Measurements from ENCODE around the gene CDCA4. TPM values are rescaled to one million over a fixed set of nuclear protein-coding genes. Genes with fewer than 3 reads are reported as not detected.

CDCA4 gene
- total and polyA plus RNA-seq, 2 donors (not counting 3 experiments of a cell fraction or from before 2014, with no cell fraction given), result 29.9 to 44.5 TPM

- Histone ChIP-seq H3K36me3 (ENCODE audit: control insufficient read depth in 2 of 2, extremely low read depth in 1 of 2, insufficient read depth in 2 of 2, low read length in 2 of 2) (no peaks in the 10 kb centered on the region), H3K79me2 (ENCODE audit: control insufficient read depth, insufficient read depth, low read length) (no peaks in the 10 kb centered on the region), H3K27me3 (ENCODE audit: control insufficient read depth in 2 of 2, insufficient read depth in 2 of 2, low read length in 2 of 2) (no peaks in the 10 kb centered on the region), H2AFZ (ENCODE audit: low read depth, low read length) (no peak overlapping the region), H4K20me1 (replicated peaks; ENCODE audit: control insufficient read depth, extremely low read depth, insufficient read depth, low read length) (no peaks in the 10 kb centered on the region), H3K4me2 (ENCODE audit: insufficient read depth, low read length) (no peak overlapping the region), H3K9me3 (replicated peaks; ENCODE audit: control insufficient read depth, insufficient read depth, low read length) (no peaks in the 10 kb centered on the region), H3K9me1 (replicated peaks; ENCODE audit: control insufficient read depth, extremely low read depth, insufficient read depth, low read length) (no peaks in the 10 kb centered on the region), H3K27ac (ENCODE audit: insufficient read depth, low read depth, low read length) (no peak overlapping the region), H3K4me1 (ENCODE audit: control insufficient read depth, extremely low read depth, insufficient read depth, low read length) (peaks cover 1% of the 10 kb centered on the region), H3K9ac (replicated peaks; ENCODE audit: extremely low read depth, insufficient read depth, low read length) (no peak overlapping the region), H3K4me3 (replicated peaks in 1 of 3; ENCODE audit: insufficient read depth in 1 of 3, low read depth in 1 of 3, low read length in 3 of 3) (no peak overlapping the region)
- intact Hi-C loops (cut with micrococcal nuclease), result no loop called here
- no peak for TF ChIP-seq POLR2AphosphoS5 (IDR thresholded peaks at IDR 0.05; ENCODE audit: insufficient read depth, low read depth, low read length)
- no peak for TF ChIP-seq POLR2A (IDR thresholded peaks at IDR 0.05; ENCODE audit: low read depth, low read length)
- ChIA-PET POLR2A (no interaction called here), CTCF (interaction anchor here (0.7 to 2.0 kb wide), 2 partner anchors 20 to 24 kb away, joined by 3 to 5 read pairs; no protein-coding TSS in a partner anchor)
- no TSS peak for BruUV-seq (replicated peaks)
- dilution Hi-C loops (cut with MboI; ENCODE audit: extremely low pct_ligation_motif_present, low sequenced_read_pairs), result no loop called here
- no peak for FAIRE-seq
- no peak for DNase-seq (ENCODE audit: low read depth, low spot score)
Observed at GRCh38 chr14:105066240-105067071, 45.6 kb upstream of the CDCA4 start.

- intact Hi-C loops (cut with micrococcal nuclease) (no loop called here), dilution Hi-C loops (cut with MboI; ENCODE audit: extremely low pct_ligation_motif_present, low sequenced_read_pairs) (no loop called here)
- Histone ChIP-seq H2AFZ (ENCODE audit: low read depth, low read length) (peak within 1 kb of the TSS; percentile 62), H3K79me2 (ENCODE audit: control insufficient read depth, insufficient read depth, low read length) (no peaks in the 10 kb centered on the region), H3K27ac (ENCODE audit: insufficient read depth, low read depth, low read length) (no peak within 1 kb of the TSS), H3K9me1 (replicated peaks; ENCODE audit: control insufficient read depth, extremely low read depth, insufficient read depth, low read length) (no peaks in the 10 kb centered on the region), H3K9me3 (replicated peaks; ENCODE audit: control insufficient read depth, insufficient read depth, low read length) (no peaks in the 10 kb centered on the region), H3K4me3 (replicated peaks in 1 of 3; ENCODE audit: insufficient read depth in 1 of 3, low read depth in 1 of 3, low read length in 3 of 3) (no peak within 1 kb of the TSS), H3K36me3 (ENCODE audit: control insufficient read depth in 2 of 2, extremely low read depth in 1 of 2, insufficient read depth in 2 of 2, low read length in 2 of 2) (no peaks in the 10 kb centered on the region), H3K27me3 (ENCODE audit: control insufficient read depth in 2 of 2, insufficient read depth in 2 of 2, low read length in 2 of 2) (no peaks in the 10 kb centered on the region), H4K20me1 (replicated peaks; ENCODE audit: control insufficient read depth, extremely low read depth, insufficient read depth, low read length) (no peaks in the 10 kb centered on the region), H3K4me1 (ENCODE audit: control insufficient read depth, extremely low read depth, insufficient read depth, low read length) (peaks cover 10% of the 10 kb centered on the region), H3K9ac (replicated peaks; ENCODE audit: extremely low read depth, insufficient read depth, low read length) (no peak within 1 kb of the TSS), H3K4me2 (ENCODE audit: insufficient read depth, low read length) (no peak within 1 kb of the TSS)
- no TSS peak for BruUV-seq (replicated peaks)
- TF ChIP-seq GATA2 (IDR thresholded peaks at IDR 0.05; ENCODE audit: insufficient read depth, insufficient read length, low read depth, low read length), result no peak
- no peak for TF ChIP-seq EZH2 (IDR thresholded peaks at IDR 0.05; ENCODE audit: borderline replicate concordance, low read depth, low read length, severe bottlenecking)
- TF ChIP-seq POLR2AphosphoS5 (IDR thresholded peaks at IDR 0.05; ENCODE audit: insufficient read depth, low read depth, low read length), result no peak
- TF ChIP-seq MYC (IDR thresholded peaks at IDR 0.05; ENCODE audit: low read depth, low read length), result no peak
- TF ChIP-seq POLR2A (IDR thresholded peaks at IDR 0.05; ENCODE audit: low read depth, low read length), result no peak
- TF ChIP-seq FOS (IDR thresholded peaks at IDR 0.05; ENCODE audit: borderline replicate concordance, insufficient read depth, low read length), result no peak
- no peak for TF ChIP-seq JUN (IDR thresholded peaks at IDR 0.05; ENCODE audit: borderline replicate concordance, insufficient read depth, insufficient read length, low read depth)
- TF ChIP-seq MAX (IDR thresholded peaks at IDR 0.05; ENCODE audit: insufficient read depth, insufficient read length), result no peak
- no peak for TF ChIP-seq CTCF (IDR thresholded peaks at IDR 0.05; ENCODE audit: extremely low read depth in 1 of 2, insufficient read depth in 1 of 2, low read depth in 1 of 2, low read length in 2 of 2)
- POLR2A ChIA-PET, result no interaction called here
- DNase-seq (ENCODE audit: low read depth, low spot score) (no peak), FAIRE-seq (no peak)
- CTCF ChIA-PET, result interaction anchor here (1.2 to 2.0 kb wide), 2 partner anchors 21 to 25 kb away, joined by 5 read pairs; no protein-coding TSS in a partner anchor
Observed at GRCh38 chr14:105065280-105066228, 44.7 kb upstream of the CDCA4 start, which contains the start of gene GPR132. Gene GPR132, minus strand, starts transcription at chr14:105065430. Its CDS starts 10,010 bp downstream, at chr14:105055420.
